Right renal cortex interstitium (tissue), 3 donors: ENCODE measurements around the gene HLA-DPA1. TPM values are rescaled to one million over a fixed set of nuclear protein-coding genes. Genes with fewer than 3 reads are reported as not detected.

Source experiments
- DNase-seq, 3 donors: peaks; one replicate each; pipeline ENCODE4 v3.0.0-alpha.2; 2013; ENCODE audit warnings: low read depth in 3 of 3, low spot score in 2 of 3
- polyA plus RNA-seq, 3 donors: library from polyadenylated mRNA; unstranded; fragments of 120-200 nt; gene quantifications; one replicate each; pipeline ENCODE4 v1.2.1, GENCODE V29; 2013; ENCODE audit not compliant: insufficient read length in 3 of 3

HLA-DPA1 gene
- polyA plus RNA-seq, 3 donors = 14.2 to 40.5 (median 17.9) TPM

GRCh38 chr6:33088931-33089620 lies 15.6 kb upstream of the HLA-DPA1 start:
- DNase-seq = no peak

- DNase-seq = no peak
Measured at GRCh38 chr6:33088258-33088930, 14.9 kb upstream of the HLA-DPA1 start.

GRCh38 chr6:33085627-33086026 lies 12.2 kb upstream of the HLA-DPA1 start:
- no peak for DNase-seq

GRCh38 chr6:33082702-33083101 lies 9.3 kb upstream of the HLA-DPA1 start:
- DNase-seq = peak in 2 of 3 donors; percentile 25 to 41

- DNase-seq = no peak
Measured at GRCh38 chr6:33081098-33081824, 7.8 kb upstream of the HLA-DPA1 start.

GRCh38 chr6:33080127-33081089 lies 7.0 kb upstream of the HLA-DPA1 start:
- DNase-seq = peak; percentile 41 to 54 (median 52)

GRCh38 chr6:33079580-33079979 lies 6.1 kb upstream of the HLA-DPA1 start:
- no peak for DNase-seq

GRCh38 chr6:33078919-33079521 lies 5.6 kb upstream of the HLA-DPA1 start:
- no peak for DNase-seq

GRCh38 chr6:33078442-33078841 lies 5.0 kb upstream of the HLA-DPA1 start:
- no peak for DNase-seq

GRCh38 chr6:33077908-33078307 lies 4.5 kb upstream of the HLA-DPA1 start:
- no peak for DNase-seq

GRCh38 chr6:33076406-33076934 lies 3.0 kb upstream of the HLA-DPA1 start:
- no peak for DNase-seq

GRCh38 chr6:33075568-33076405 lies 2.3 kb upstream of the HLA-DPA1 start, which contains the start of gene HLA-DPB1:
Gene HLA-DPB1 (plus strand): TSS chr6:33075990. CDS start chr6:33076042, 52 bp downstream.
- DNase-seq = peak; percentile 20 to 38 (median 23)

- no peak for DNase-seq
Measured at GRCh38 chr6:33075208-33075567, 1.7 kb upstream of the HLA-DPA1 start.

GRCh38 chr6:33072508-33073100 lies 845 bp downstream of the HLA-DPA1 start:
- no peak for DNase-seq

- no peak for DNase-seq
Measured at GRCh38 chr6:33071569-33071968, 1.9 kb downstream of the HLA-DPA1 start.

GRCh38 chr6:33070909-33071308 lies 2.5 kb downstream of the HLA-DPA1 start:
- no peak for DNase-seq

GRCh38 chr6:33069021-33069738 lies 4.3 kb downstream of the HLA-DPA1 start:
- DNase-seq = no peak
